WERI-Rb-1 (cell line): ENCODE data around the gene CYP39A1.

Source experiments
- DNase-seq: peaks from one replicate; pipeline ENCODE4 v3.0.0-alpha.2; 2020
- H3K27ac ChIP-seq: fragments of 250-450 bp; sonication (Bioruptor Pico); 2 replicates; pipeline ENCODE4 v1.5.1; 2020; ENCODE audit warnings: mild to moderate bottlenecking, moderate library complexity
- H3K27me3 ChIP-seq: fragments of 250-450 bp; sonication (Bioruptor Pico); 2 replicates; pipeline ENCODE4 v1.5.1; 2021; ENCODE audit warnings: mild to moderate bottlenecking, low read depth, moderate library complexity; ENCODE audit not compliant: insufficient read depth, severe bottlenecking
- H3K36me3 ChIP-seq: fragments of 250-450 bp; sonication (Bioruptor Pico); 2 replicates; pipeline ENCODE4 v1.5.1; 2020; ENCODE audit warnings: mild to moderate bottlenecking, moderate library complexity
- H3K4me3 ChIP-seq: 2 replicates; pipeline ENCODE4 v1.5.1; 2011; ENCODE audit warnings: low read depth, mild to moderate bottlenecking, control low read depth, low read length
- H3K9me3 ChIP-seq: fragments of 250-450 bp; sonication (Bioruptor Pico); 2 replicates; pipeline ENCODE4 v1.5.1; 2021; ENCODE audit warnings: mild to moderate bottlenecking, moderate library complexity; ENCODE audit not compliant: severe bottlenecking
- CTCF ChIP-seq: IDR thresholded peaks from 2 replicates; pipeline ENCODE4 v1.5.1; 2011; ENCODE audit warnings: low read depth, mild to moderate bottlenecking, control low read depth, inconsistent platforms, low read length

The CYP39A1 gene

GRCh38 chr6:46584586-46584985 is 68.0 kb downstream of the CYP39A1 start:
- TF ChIP-seq CTCF, result no peak
- H3K27ac ChIP-seq, result no peak overlapping the region

GRCh38 chr6:46583721-46584120 is 68.9 kb downstream of the CYP39A1 start:
- Histone ChIP-seq H3K36me3 (no peaks in the 10 kb centered on the region), H3K27ac (peak overlapping the region; percentile 13), H3K27me3 (no peaks in the 10 kb centered on the region), H3K4me3 (no peak overlapping the region), H3K9me3 (no peaks in the 10 kb centered on the region)
- no peak for TF ChIP-seq CTCF
- no peak for DNase-seq

More at GRCh38 chr6:46584586-46584985, 68.0 kb downstream of the CYP39A1 start:
- H3K4me3 ChIP-seq, result no peak overlapping the region
- no peaks in the 10 kb centered on the region for H3K36me3 ChIP-seq
- H3K9me3 ChIP-seq, result no peaks in the 10 kb centered on the region
- H3K27me3 ChIP-seq, result no peaks in the 10 kb centered on the region
- DNase-seq, result no peak

GRCh38 chr6:46583081-46583480 is 69.5 kb downstream of the CYP39A1 start:
- no peak for TF ChIP-seq CTCF
- Histone ChIP-seq H3K36me3 (no peaks in the 10 kb centered on the region), H3K9me3 (no peaks in the 10 kb centered on the region), H3K27ac (peak overlapping the region; percentile 13), H3K4me3 (no peak overlapping the region), H3K27me3 (no peaks in the 10 kb centered on the region)
- no peak for DNase-seq

GRCh38 chr6:46581459-46582177 is 71.0 kb downstream of the CYP39A1 start:
- Histone ChIP-seq H3K27ac (no peak overlapping the region), H3K27me3 (no peaks in the 10 kb centered on the region), H3K4me3 (no peak overlapping the region), H3K9me3 (no peaks in the 10 kb centered on the region), H3K36me3 (no peaks in the 10 kb centered on the region)
- no peak for TF ChIP-seq CTCF
- no peak for DNase-seq

GRCh38 chr6:46575530-46575929 is 77.1 kb downstream of the CYP39A1 start:
- H3K9me3 ChIP-seq, result no peaks in the 10 kb centered on the region
- no peak overlapping the region for H3K27ac ChIP-seq
- H3K36me3 ChIP-seq, result no peaks in the 10 kb centered on the region
- H3K27me3 ChIP-seq, result no peaks in the 10 kb centered on the region
- TF ChIP-seq CTCF, result no peak
- no peak for DNase-seq
- no peak overlapping the region for H3K4me3 ChIP-seq

GRCh38 chr6:46573140-46573539 is 79.5 kb downstream of the CYP39A1 start:
- Histone ChIP-seq H3K27me3 (no peaks in the 10 kb centered on the region), H3K36me3 (no peaks in the 10 kb centered on the region), H3K9me3 (no peaks in the 10 kb centered on the region), H3K27ac (no peak overlapping the region), H3K4me3 (no peak overlapping the region)
- no peak for DNase-seq
- TF ChIP-seq CTCF, result no peak
